ENCODE data around the gene HMBS. TPM values are rescaled to one million over a fixed set of nuclear protein-coding genes. Genes with fewer than 3 reads are reported as not detected.
A peak's percentile ranks its signal among the peaks of the same experiment; 100 is the strongest.
"Not testable (repeated sequence)": the region's sequence is repeated elsewhere in the genome, so short reads cannot be mapped to it uniquely, and the experiment has no call there.

HMBS gene
- polyA plus RNA-seq, 4 donors = 25.9 to 28.6 (median 26.4) TPM

GRCh38 chr11:119100246-119100970 lies 15.7 kb downstream of the HMBS start:
- DNase-seq (ENCODE audit: low read depth in 4 of 4, low spot score in 3 of 4) = no peak

DNA sequence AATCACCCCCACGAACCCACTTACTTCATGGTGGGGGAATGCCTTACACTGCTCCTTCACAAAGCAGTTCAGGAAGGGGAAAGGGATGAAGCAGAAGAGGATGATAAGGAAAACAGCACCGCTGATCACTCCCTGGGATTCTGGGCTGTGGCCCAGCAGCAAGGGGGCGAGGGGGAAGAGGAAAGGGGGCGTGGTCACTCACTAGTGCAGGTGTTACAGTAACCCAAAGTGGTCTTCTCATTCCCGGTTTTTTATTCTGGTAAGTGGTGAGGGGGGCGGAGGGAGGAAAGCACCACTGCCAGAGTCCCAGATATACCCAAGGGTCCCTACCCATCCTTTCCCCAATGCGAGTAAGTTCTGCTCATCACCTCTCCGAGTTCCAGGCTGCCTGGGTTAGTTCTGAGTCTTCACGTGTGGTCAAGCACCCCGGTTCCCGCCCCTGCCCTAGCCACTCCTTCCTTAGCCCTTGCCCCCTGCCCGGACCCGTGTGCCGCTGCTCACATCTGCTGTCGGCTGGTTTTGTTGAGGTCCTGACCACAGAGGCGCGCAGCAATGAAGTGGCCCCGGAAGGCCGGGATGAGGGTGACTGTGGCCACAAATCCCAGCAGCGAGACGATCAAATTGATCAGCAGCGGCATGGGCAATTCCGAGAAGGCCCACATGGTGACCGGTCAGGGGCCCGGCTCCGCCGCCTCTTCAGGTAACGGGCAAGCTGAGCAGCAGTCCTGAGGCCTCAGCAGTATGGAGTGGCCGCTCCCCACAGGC lies 16.5 kb downstream of the HMBS start:
- no peak for DNase-seq (ENCODE audit: low read depth in 4 of 4, low spot score in 3 of 4)

- peak in 3 of 4 donors; percentile 90 to 92 (median 91) for DNase-seq (ENCODE audit: low read depth in 4 of 4, low spot score in 3 of 4)
Measured at GRCh38 chr11:119101759-119102423, 17.2 kb downstream of the HMBS start, which contains the start of gene DPAGT1. TSS of gene DPAGT1 (minus strand) at chr11:119101853. CDS start at chr11:119101655, 198 bp downstream.

DNA sequence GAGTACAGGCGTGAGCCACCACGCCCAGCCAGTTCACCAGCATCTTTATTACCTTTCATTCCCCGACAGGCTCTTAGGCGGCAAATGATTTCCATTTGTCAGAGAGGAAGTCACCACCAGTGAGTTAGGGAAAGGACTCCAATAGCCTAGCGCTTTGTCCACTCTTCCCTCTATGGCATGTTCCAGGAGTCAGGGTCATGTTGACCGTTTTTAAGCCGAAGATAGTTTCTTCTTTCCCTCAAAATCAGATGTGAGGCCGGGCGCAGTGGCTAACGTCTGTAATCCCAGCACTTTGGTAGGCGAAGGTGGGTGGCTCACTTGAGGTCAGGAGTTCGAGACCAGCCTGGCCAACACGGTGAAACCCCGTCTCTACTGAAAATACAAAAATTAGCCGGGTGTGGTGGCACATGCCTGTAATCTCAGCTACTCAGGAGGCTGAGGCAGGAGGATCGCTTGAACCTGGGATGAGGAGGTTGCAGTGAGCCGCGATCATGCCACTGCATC lies 18.5 kb downstream of the HMBS start:
- not testable (repeated sequence) for DNase-seq (ENCODE audit: low read depth in 4 of 4, low spot score in 3 of 4)

GRCh38 chr11:119103793-119104192 lies 19.1 kb downstream of the HMBS start:
- no peak for DNase-seq (ENCODE audit: low read depth in 4 of 4, low spot score in 3 of 4)

- DNase-seq (ENCODE audit: low read depth in 4 of 4, low spot score in 3 of 4) = peak in 3 of 4 donors; percentile 63 to 80 (median 69)
Measured at GRCh38 chr11:119106564-119107537, 22.2 kb downstream of the HMBS start, which contains the start of gene C2CD2L. TSS of gene C2CD2L (plus strand) at chr11:119107344. CDS start at chr11:119107742, 398 bp downstream.

DNA sequence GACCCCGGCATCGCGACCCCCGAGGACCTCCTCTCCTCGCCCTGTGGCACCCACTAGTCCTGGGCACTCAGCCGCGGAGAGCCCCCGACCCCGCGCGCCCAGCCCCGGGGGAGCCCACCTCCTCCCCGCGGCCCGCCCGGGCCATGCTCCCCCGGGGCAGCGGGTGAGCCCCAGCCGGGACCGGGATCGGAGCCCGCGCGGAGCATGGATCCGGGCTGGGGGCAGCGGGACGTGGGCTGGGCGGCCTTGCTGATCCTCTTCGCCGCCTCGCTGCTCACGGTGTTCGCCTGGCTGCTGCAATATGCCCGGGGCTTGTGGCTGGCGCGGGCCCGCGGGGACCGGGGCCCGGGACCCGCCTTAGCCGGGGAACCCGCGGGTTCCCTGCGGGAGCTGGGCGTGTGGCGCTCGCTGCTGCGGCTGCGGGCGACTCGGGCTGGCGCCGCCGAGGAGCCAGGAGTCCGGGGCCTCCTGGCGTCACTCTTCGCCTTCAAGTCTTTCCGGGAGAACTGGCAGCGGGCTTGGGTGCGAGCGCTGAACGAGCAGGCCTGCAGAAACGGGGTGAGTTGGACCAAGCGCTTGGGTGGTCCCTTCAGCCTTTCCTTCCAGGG lies 23.0 kb downstream of the HMBS start:
- DNase-seq (ENCODE audit: low read depth in 4 of 4, low spot score in 3 of 4) = no peak

- no peak for DNase-seq (ENCODE audit: low read depth in 4 of 4, low spot score in 3 of 4)
Measured at GRCh38 chr11:119108146-119108856, 23.6 kb downstream of the HMBS start.

- DNase-seq (ENCODE audit: low read depth in 4 of 4, low spot score in 3 of 4) = no peak
Measured at GRCh38 chr11:119108857-119109221, 24.2 kb downstream of the HMBS start.

DNA sequence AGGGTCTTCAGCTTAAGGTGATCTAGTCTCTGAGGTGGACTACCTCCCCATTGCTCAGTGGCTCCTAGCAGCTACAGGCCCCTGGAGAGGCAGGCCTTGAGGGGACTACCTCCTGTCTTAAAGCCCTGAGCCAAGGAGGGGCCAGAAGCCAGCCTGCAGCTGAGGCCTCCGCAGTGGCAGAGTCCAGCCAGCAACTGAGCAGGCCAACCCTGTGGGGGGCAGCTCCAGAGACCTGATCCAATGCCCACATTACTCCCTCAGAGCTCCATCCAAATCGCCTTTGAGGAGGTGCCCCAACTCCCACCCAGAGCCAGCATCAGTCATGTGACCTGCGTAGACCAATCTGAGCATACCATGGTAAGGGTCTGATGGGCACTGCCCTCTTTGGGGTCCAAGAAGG lies 25.2 kb downstream of the HMBS start:
- DNase-seq (ENCODE audit: low read depth in 4 of 4, low spot score in 3 of 4) = no peak

DNA sequence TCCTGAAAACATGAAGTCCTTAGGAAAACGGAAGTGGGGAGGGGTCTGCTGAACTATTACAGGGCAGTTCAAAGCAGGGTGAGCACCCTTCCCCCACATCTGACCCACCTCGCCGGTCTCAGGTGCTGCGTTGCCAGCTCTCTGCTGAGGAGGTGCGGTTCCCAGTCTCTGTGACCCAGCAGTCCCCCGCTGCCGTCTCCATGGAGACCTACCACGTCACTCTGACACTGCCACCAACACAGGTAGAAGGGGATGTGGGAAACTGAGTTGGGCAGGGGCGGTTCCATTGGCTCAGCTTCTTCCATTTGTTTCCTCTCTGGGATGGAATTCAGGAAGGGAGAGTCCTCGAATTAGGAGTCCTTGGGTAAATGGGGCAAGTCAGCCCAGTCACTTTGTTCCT lies 25.8 kb downstream of the HMBS start:
- DNase-seq (ENCODE audit: low read depth in 4 of 4, low spot score in 3 of 4) = no peak

DNA sequence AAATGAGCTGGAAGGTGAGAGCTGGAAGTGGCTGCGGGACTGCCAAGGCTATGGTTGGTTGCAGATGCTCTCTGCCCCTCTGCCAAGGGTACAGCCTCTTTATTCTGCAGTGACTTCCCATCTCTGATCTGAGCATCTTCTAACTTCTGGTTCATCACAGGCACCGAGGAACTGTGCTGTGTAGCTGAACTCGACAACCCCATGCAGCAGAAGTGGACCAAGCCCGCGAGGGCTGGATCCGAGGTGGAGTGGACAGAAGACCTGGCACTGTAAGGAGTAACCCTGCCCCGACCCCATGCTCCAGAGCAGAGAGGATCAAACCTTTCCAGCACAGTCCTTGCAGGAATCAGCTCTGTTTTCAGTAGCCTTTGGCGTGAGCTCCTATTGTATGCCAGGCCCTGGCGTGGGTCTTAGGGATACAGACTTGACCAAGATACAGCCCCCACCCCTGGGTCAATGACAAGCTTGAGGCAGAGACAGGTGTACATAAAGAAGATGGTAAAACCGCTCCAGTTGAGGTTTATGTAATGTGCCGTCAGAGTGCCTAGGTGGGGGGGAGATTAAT lies 26.8 kb downstream of the HMBS start:
- no peak for DNase-seq (ENCODE audit: low read depth in 4 of 4, low spot score in 3 of 4)

DNA sequence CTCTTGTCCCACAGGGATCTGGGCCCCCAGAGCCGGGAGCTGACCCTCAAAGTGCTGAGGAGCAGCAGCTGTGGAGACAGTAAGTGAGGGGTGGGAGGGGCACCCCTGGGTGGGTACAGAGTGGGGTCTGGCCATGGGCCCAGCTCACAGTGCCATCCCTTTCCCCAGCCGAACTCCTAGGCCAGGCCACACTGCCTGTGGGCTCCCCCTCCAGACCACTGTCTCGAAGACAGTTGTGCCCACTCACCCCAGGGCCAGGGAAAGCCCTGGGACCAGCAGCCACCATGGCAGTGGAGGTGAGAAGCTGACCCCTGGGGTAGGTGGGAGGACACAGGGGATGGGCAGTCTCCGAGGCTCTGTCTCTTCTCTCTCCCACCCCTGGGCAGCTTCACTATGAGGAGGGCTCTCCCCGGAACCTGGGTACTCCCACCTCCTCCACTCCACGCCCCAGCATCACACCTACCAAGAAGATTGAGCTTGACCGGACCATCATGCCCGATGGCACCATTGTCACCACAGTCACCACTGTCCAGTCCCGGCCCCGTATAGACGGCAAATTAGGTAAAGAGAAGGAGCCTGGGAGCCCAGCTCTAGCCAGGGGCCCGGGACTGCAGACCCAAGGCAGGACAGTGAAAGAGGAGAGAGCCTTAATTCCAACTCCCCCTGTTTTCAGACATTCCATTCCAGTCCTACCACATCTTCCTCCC lies 27.8 kb downstream of the HMBS start:
- DNase-seq (ENCODE audit: low read depth in 4 of 4, low spot score in 3 of 4) = no peak

- DNase-seq (ENCODE audit: low read depth in 4 of 4, low spot score in 3 of 4) = no peak
Measured at GRCh38 chr11:119113716-119114115, 29.0 kb downstream of the HMBS start.

- no peak for DNase-seq (ENCODE audit: low read depth in 4 of 4, low spot score in 3 of 4)
Measured at GRCh38 chr11:119114351-119114750, 29.7 kb downstream of the HMBS start.

GRCh38 chr11:119115484-119116234 lies 31.0 kb downstream of the HMBS start:
- DNase-seq (ENCODE audit: low read depth in 4 of 4, low spot score in 3 of 4) = no peak

DNA sequence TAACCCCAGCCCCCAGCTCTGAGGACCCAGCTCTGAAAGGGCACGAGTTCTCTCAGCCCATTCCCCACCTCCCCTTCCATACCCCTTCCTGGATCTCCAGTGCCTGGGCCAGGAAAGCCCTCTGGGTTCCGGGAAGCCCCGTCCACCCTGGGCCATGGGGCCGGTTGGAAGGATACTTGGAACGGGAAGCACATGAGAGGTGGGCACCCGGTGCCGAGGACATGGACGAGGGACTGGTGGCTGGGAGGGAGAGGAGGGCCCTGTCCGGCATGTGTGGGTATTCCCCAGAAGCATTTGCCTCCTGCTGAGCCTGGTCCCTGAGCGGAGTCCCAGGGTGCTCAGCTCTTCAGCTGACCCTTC lies 31.5 kb downstream of the HMBS start:
- no peak for DNase-seq (ENCODE audit: low read depth in 4 of 4, low spot score in 3 of 4)

Data from right renal pelvis (tissue), 4 donors.